Measurements from ENCODE around the gene EFCAB5. TPM values are rescaled to one million over a fixed set of nuclear protein-coding genes. Genes with fewer than 3 reads are reported as not detected.

EFCAB5 gene
- total and polyA plus RNA-seq, 2 of the 13 experiments (the other 11 are each of a cell fraction or from before 2014, with no cell fraction given), result 0.15 TPM; not detected in 1

DNA sequence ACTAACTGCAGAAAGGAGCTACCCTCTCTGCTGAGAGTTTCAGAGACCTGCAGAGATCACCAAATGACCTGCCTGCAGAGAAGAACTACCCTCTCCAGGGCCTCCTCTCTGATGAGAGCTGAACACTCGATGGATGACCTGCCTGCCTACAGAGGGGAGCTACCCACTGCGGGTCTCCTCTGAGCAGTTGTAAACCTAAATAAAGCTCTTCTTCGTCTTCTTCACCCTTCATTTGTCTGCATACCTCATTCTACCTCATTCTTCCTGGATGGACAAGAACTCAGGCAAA is 35.6 kb upstream of the EFCAB5 start:
- no TSS peak for BruUV-seq (replicated peaks)
- intact Hi-C loops (cut with micrococcal nuclease; ENCODE audit: unreplicated experiment) (no loop called here), in situ Hi-C loops (cut with HindIII; ENCODE audit: extremely low pct_ligation_motif_present, low pct_unique_long_range_greater_than_20kb) (no loop called here)

GRCh38 chr17:29906969-29907368 is 34.5 kb upstream of the EFCAB5 start:
- no peak for FAIRE-seq
- ChIA-PET CTCF (ENCODE audit: low intra/inter-chr PET ratio, low total read pairs) (no interaction called here), POLR2A (no interaction called here)
- no peak overlapping the region for H3K4me2 ChIP-seq (ENCODE audit: low read depth, low read length)
- no peak overlapping the region for H3K4me3 ChIP-seq (replicated peaks in 1 of 3; ENCODE audit: insufficient read depth in 1 of 3, low read depth in 2 of 3, low read length in 3 of 3)
- no peaks in the 10 kb centered on the region for H3K9me3 ChIP-seq (ENCODE audit: low read length)
- no peak for ATAC-seq
- H3K36me3 ChIP-seq (replicated peaks in 1 of 2; ENCODE audit: control insufficient read depth in 1 of 2, insufficient read depth in 2 of 2, low read length in 2 of 2), result no peaks in the 10 kb centered on the region
- no peak for DNase-seq (ENCODE audit: low spot score)
- intact Hi-C loops (cut with micrococcal nuclease; ENCODE audit: unreplicated experiment) (no loop called here), in situ Hi-C loops (cut with HindIII; ENCODE audit: extremely low pct_ligation_motif_present, low pct_unique_long_range_greater_than_20kb) (no loop called here)
- no peaks in the 10 kb centered on the region; the same call in 1 of the 2 replicates for H4K20me1 ChIP-seq (ENCODE audit: insufficient read depth, low read length)
- H3K9ac ChIP-seq (ENCODE audit: insufficient read depth, low read depth, low read length), result no peak overlapping the region
- H3K27me3 ChIP-seq (ENCODE audit: control insufficient read depth in 1 of 2, insufficient read depth in 2 of 2, low read length in 2 of 2), result no peaks in the 10 kb centered on the region
- no peak overlapping the region for H2AFZ ChIP-seq (ENCODE audit: low read length)
- H3K79me2 ChIP-seq (ENCODE audit: insufficient read depth, low read length), result peaks cover 3% of the 10 kb centered on the region
- BruUV-seq (replicated peaks), result no TSS peak
- WGBS (ENCODE audit: low lambda C conversion rate), result 97% methylated on average over 2 of the region's 2 CpGs
- no peaks in the 10 kb centered on the region for H3K4me1 ChIP-seq (ENCODE audit: insufficient read depth, low read length)
- TF ChIP-seq SRF (IDR thresholded peaks at IDR 0.05; ENCODE audit: low read depth, low read length) (no peak), ZNF30 (CRISPR knock-in tag; IDR thresholded peaks at IDR 0.05) (no peak), CENPBD1 (CRISPR knock-in tag; IDR thresholded peaks at IDR 0.05; ENCODE audit: borderline replicate concordance, low read depth) (no peak), MAFG (CRISPR knock-in tag; IDR thresholded peaks at IDR 0.05) (no peak)
- no peak overlapping the region for H3K27ac ChIP-seq (ENCODE audit: extremely low read length, insufficient read depth, low read length)

More for the DNA sequence above, 35.6 kb upstream of the EFCAB5 start:
- no peak overlapping the region for H2AFZ ChIP-seq (ENCODE audit: low read length)
- no peak overlapping the region for H3K4me2 ChIP-seq (ENCODE audit: low read depth, low read length)
- H4K20me1 ChIP-seq (ENCODE audit: insufficient read depth, low read length), result no peaks in the 10 kb centered on the region; the same call in 1 of the 2 replicates
- no peaks in the 10 kb centered on the region for H3K9me3 ChIP-seq (ENCODE audit: low read length)
- H3K79me2 ChIP-seq (ENCODE audit: insufficient read depth, low read length), result peaks cover 3% of the 10 kb centered on the region
- TF ChIP-seq SAP130 (CRISPR knock-in tag; IDR thresholded peaks at IDR 0.05; ENCODE audit: low read depth) (no peak), NPAS2 (CRISPR knock-in tag; IDR thresholded peaks at IDR 0.05; ENCODE audit: borderline replicate concordance) (no peak), MIER2 (CRISPR knock-in tag; IDR thresholded peaks at IDR 0.05) (no peak), ZBTB2 (CRISPR knock-in tag; IDR thresholded peaks at IDR 0.05; ENCODE audit: low read depth) (no peak)
- H3K27me3 ChIP-seq (ENCODE audit: control insufficient read depth in 1 of 2, insufficient read depth in 2 of 2, low read length in 2 of 2), result no peaks in the 10 kb centered on the region
- no peak overlapping the region for H3K9ac ChIP-seq (ENCODE audit: insufficient read depth, low read depth, low read length)
- POLR2A ChIA-PET, result no interaction called here
- no peaks in the 10 kb centered on the region for H3K36me3 ChIP-seq (replicated peaks in 1 of 2; ENCODE audit: control insufficient read depth in 1 of 2, insufficient read depth in 2 of 2, low read length in 2 of 2)
- no peak overlapping the region for H3K4me3 ChIP-seq (replicated peaks in 1 of 3; ENCODE audit: insufficient read depth in 1 of 3, low read depth in 2 of 3, low read length in 3 of 3)
- WGBS (ENCODE audit: low lambda C conversion rate), result 76% methylated on average over 3 of the region's 3 CpGs
- no peak for DNase-seq (ENCODE audit: low spot score)
- H3K4me1 ChIP-seq (ENCODE audit: insufficient read depth, low read length), result no peaks in the 10 kb centered on the region
- CTCF ChIA-PET (ENCODE audit: low intra/inter-chr PET ratio, low total read pairs), result no interaction called here
- ATAC-seq, result no peak
- FAIRE-seq, result no peak
- H3K27ac ChIP-seq (ENCODE audit: extremely low read length, insufficient read depth, low read length), result no peak overlapping the region
